Omental fat pad (tissue), 4 donors: Measurements from ENCODE around the gene ABCD4. TPM values are rescaled to one million over a fixed set of nuclear protein-coding genes. Genes with fewer than 3 reads are reported as not detected.

Experiments
- ATAC-seq: fragments of 150-250 bp; one replicate; pipeline ENCODE4 v1.9.1; 2016; ENCODE audit warnings: mild to moderate bottlenecking, moderate library complexity; ENCODE audit not compliant: low FRiP score
- DNase-seq: peaks from one replicate; pipeline ENCODE4 v3.0.0-alpha.2; 2019; ENCODE audit warnings: low spot score
- total RNA-seq, 4 donors: library from RNA; depleted of rRNA; stranded (reverse); fragments of >200 nt; gene quantifications; one replicate each; pipeline ENCODE4 v1.1.0, GENCODE V29; 2016
- TF ChIP-seq, protein P1 (sequence below), 3 donors: fragments of 450-650 bp; IDR thresholded peaks; one replicate each; pipeline ENCODE4 v1.5.1; 2016 to 2017; ENCODE audit warnings: antibody characterized with exemption in 3 of 3, mild to moderate bottlenecking in 3 of 3, moderate library complexity in 2 of 3

ABCD4 gene
- total RNA-seq, 4 donors from 2014 or later = 28.2 to 62.1 (median 48.3) TPM

DNA sequence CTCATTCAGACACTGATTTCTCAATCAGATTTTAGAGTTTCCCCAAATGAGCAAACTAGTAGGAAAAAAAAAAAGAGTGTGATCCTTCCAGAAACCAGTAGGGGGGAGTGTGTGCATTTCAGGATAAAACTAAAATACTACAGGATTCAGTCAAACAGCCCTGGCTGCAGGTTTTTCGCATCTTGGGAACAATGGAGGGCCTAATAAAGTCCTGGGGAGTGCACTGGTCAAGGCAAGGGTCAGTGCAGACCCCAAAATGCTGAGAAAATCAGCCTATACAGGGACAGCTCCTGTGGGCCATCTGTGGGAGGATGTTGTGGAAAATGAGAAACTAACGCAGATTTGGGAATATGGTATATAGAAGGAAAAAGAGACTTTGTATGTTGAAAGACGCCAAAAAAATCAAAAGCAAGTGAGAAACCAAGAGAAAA, 22.2 kb upstream of the ABCD4 start:
- DNase-seq = no peak
- ATAC-seq = no peak
- TF ChIP-seq, protein P1, sequence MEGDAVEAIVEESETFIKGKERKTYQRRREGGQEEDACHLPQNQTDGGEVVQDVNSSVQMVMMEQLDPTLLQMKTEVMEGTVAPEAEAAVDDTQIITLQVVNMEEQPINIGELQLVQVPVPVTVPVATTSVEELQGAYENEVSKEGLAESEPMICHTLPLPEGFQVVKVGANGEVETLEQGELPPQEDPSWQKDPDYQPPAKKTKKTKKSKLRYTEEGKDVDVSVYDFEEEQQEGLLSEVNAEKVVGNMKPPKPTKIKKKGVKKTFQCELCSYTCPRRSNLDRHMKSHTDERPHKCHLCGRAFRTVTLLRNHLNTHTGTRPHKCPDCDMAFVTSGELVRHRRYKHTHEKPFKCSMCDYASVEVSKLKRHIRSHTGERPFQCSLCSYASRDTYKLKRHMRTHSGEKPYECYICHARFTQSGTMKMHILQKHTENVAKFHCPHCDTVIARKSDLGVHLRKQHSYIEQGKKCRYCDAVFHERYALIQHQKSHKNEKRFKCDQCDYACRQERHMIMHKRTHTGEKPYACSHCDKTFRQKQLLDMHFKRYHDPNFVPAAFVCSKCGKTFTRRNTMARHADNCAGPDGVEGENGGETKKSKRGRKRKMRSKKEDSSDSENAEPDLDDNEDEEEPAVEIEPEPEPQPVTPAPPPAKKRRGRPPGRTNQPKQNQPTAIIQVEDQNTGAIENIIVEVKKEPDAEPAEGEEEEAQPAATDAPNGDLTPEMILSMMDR (IDR thresholded peaks at IDR 0.05) = no peak

DNA sequence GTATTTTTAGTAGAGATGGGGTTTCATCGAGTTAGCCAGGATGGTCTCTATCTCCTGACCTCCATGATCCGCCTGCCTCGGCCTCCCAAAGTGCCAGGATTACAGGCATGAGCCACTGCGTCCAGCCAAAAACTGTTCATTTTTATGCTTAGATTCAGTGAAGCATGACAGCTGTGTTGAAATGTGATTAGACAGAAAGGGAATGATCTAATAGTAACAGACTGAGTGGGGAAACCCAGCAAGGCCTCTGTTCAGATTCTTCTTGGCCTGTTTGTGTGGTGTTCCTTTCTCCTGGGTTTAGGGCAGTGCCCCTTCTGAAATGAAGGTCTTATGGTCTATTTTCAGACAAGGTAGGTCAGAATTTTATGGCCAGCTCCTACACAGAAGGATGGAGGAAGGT, 11.8 kb upstream of the ABCD4 start:
- no peak for ATAC-seq
- TF ChIP-seq, protein P1 (IDR thresholded peaks at IDR 0.05) = no peak
- DNase-seq = no peak

DNA sequence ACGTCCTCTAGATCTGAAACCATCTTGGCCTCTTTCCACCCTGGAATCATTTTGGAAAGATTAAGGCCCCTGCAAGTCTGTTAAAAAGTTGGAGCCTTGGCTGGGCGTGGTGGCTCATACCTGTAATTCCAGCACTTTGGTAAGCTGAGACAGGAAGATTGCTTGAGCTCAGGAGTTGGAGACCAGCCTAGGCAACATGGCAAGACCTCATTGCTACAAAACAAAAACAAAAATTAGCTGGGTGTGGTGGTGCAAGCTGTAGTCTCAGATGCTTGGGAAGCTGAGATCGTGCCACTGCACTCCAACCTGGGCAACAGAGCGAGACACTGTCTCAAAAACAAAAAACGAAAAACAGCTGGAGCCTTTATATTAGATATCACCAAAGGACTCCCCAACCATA, 10.9 kb upstream of the ABCD4 start:
- ATAC-seq (no peak), DNase-seq (no peak)
- TF ChIP-seq, protein P1 (IDR thresholded peaks at IDR 0.05) = no peak

DNA sequence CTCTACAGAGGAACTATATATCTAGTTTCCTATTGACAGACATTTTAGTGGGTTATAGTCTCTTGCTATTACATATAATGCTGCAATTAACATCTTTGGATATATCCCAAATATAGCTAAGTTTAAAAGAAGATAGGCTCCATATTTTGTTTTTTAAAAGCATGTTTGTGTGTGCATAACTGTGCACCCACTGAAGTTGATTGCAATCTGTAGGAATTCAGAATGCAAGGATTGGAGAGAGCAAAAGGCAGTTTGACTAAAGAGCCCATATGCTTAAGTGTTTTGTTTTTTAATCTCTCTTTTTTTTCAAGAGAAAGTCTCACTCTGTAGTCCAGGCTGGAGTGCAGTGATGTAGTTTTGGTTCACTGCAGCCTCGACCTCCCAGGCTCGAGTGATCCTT, 9.4 kb upstream of the ABCD4 start:
- ATAC-seq (no peak), DNase-seq (no peak)
- TF ChIP-seq, protein P1 (IDR thresholded peaks at IDR 0.05) = no peak

DNA sequence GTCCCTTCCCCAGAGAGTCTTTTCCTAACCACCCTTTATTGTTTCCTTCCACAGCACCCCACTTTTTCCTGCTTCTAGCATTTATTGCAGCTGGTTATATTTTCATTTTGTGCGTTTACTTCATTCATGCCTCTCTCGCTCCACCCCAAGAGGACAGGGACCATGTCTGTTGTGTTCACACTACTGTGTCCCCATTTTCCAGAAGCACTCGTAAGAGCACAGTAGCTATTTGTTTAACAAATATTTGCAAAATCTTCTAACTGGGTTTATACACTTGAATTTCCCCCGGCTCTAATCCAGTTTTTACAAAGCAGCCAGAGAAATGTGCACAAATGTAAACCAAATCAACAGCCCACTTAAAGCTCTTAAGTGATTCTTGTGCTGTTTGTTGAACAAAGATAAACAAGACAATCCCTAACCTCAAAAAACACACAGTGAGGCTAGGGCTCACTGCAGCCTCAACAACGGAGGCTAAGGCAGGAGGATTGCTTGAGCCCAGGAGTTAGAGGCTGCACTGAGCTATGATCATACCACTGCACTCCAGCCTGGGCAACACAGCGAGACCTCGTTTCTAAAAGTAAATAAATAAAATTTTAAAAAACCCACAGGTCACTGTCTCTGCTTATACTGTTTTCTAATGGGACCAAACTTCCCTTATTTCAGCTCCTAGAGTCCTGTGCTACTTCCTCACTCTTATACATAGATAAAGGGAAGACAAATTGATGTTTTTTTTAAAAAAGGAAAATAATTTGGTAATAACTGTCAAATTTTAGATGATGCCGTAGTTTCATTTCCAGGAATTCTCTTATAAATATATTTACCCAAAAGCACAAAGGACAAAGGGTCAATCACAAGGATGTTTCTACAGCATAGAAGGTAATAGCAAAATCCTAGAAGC, 6.6 kb upstream of the ABCD4 start:
- ATAC-seq = no peak
- TF ChIP-seq, protein P1 (IDR thresholded peaks at IDR 0.05) = no peak

DNA sequence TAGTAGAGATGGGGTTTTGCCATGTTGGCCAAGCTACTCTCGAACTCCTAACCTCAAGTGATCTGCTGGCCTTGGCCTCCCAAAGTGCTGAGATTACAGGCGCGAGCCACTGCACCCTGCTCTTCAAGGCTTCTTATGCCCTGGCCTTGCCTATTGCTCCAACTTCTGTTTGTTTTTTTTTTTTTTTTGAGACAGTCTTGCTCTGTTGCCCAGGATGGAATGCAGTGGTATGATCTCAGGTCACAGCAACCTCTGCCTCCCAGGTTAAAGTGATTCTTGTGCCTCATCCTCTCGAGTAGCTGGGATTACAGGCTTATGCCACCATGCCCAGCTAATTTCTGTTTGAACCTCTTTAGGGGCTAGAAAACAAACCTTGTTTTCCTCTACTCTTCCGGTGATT, 6.0 kb upstream of the ABCD4 start:
- ATAC-seq (no peak), DNase-seq (no peak)
- TF ChIP-seq, protein P1 (IDR thresholded peaks at IDR 0.05) = no peak

More for the DNA sequence above, 6.6 kb upstream of the ABCD4 start:
- DNase-seq = no peak

DNA sequence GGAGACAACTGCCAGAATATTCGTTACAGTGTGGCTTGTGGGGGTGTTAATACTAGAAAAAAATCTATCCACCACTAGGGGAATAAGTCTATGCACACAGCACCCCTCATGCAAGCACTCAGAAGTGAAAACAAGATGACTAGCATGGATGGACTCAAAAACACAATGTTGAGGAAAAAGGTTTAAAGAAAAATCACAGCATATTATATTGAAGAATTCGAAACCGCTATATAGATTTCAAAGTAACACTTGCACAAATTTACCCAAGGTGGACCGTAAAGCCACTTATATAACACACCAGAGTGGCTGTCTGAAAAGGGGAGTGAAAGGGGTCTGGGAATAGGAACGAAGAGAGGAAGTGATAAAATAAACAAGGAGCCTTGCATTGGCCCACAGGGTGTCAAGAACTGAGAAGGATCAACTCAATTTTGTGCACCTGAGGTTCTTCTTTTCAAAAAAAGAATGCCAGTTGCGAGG, 544 bp downstream of the ABCD4 start:
- DNase-seq (no peak), ATAC-seq (peak; percentile 54)
- TF ChIP-seq, protein P1 (IDR thresholded peaks at IDR 0.05) = no peak
